ENCODE measurements around the gene DLGAP1.

DNA sequence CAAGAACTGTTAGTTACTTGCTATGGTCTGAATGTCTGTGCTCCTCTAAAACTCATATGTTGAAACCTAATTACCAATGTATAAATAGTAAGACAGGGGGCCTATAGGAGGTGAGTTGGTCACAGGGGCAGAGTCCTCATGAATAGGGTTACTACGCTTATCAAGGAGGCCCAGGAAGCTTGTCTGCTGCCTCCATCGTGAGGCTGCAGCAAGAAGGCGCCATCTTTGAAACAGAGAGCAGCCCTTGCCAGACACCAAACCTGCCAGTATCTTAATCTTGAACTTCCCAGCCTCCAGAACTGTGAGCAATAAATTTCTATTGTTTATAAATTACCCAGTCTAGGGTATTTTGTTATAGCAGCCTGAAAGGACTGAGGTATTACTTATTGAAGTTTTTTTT is 926.0 kb downstream of the DLGAP1 start:
- TF ChIP-seq ZFP37 (tag by site-specific recombination; IDR thresholded peaks at IDR 0.05) (no peak), ZNF76 (tag by site-specific recombination; IDR thresholded peaks at IDR 0.05; ENCODE audit: borderline replicate concordance, low read depth) (no peak), SP2 (tag by site-specific recombination; IDR thresholded peaks at IDR 0.05) (no peak), ZFP41 (tag by site-specific recombination; IDR thresholded peaks at IDR 0.05; ENCODE audit: borderline replicate concordance) (no peak), ZNF416 (tag by site-specific recombination; IDR thresholded peaks at IDR 0.05) (no peak), TCF7L2 (IDR thresholded peaks at IDR 0.05; ENCODE audit: borderline replicate concordance, low read depth, low read length) (no peak), ZNF350 (tag by site-specific recombination; IDR thresholded peaks at IDR 0.05) (no peak), MYNN (tag by site-specific recombination; IDR thresholded peaks at IDR 0.05; ENCODE audit: borderline replicate concordance) (no peak), ZNF394 (tag by site-specific recombination; IDR thresholded peaks at IDR 0.05; ENCODE audit: borderline replicate concordance) (no peak)
- TF ChIP-seq, protein P1, sequence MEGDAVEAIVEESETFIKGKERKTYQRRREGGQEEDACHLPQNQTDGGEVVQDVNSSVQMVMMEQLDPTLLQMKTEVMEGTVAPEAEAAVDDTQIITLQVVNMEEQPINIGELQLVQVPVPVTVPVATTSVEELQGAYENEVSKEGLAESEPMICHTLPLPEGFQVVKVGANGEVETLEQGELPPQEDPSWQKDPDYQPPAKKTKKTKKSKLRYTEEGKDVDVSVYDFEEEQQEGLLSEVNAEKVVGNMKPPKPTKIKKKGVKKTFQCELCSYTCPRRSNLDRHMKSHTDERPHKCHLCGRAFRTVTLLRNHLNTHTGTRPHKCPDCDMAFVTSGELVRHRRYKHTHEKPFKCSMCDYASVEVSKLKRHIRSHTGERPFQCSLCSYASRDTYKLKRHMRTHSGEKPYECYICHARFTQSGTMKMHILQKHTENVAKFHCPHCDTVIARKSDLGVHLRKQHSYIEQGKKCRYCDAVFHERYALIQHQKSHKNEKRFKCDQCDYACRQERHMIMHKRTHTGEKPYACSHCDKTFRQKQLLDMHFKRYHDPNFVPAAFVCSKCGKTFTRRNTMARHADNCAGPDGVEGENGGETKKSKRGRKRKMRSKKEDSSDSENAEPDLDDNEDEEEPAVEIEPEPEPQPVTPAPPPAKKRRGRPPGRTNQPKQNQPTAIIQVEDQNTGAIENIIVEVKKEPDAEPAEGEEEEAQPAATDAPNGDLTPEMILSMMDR (tag by site-specific recombination; IDR thresholded peaks at IDR 0.05) = no peak
- TF ChIP-seq, protein P2, sequence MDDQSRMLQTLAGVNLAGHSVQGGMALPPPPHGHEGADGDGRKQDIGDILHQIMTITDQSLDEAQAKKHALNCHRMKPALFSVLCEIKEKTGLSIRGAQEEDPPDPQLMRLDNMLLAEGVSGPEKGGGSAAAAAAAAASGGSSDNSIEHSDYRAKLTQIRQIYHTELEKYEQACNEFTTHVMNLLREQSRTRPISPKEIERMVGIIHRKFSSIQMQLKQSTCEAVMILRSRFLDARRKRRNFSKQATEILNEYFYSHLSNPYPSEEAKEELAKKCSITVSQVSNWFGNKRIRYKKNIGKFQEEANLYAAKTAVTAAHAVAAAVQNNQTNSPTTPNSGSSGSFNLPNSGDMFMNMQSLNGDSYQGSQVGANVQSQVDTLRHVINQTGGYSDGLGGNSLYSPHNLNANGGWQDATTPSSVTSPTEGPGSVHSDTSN (CRISPR knock-in tag; IDR thresholded peaks at IDR 0.05) = no peak
- TF ChIP-seq, protein P3, sequence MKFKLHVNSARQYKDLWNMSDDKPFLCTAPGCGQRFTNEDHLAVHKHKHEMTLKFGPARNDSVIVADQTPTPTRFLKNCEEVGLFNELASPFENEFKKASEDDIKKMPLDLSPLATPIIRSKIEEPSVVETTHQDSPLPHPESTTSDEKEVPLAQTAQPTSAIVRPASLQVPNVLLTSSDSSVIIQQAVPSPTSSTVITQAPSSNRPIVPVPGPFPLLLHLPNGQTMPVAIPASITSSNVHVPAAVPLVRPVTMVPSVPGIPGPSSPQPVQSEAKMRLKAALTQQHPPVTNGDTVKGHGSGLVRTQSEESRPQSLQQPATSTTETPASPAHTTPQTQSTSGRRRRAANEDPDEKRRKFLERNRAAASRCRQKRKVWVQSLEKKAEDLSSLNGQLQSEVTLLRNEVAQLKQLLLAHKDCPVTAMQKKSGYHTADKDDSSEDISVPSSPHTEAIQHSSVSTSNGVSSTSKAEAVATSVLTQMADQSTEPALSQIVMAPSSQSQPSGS (tag by site-specific recombination; IDR thresholded peaks at IDR 0.05; ENCODE audit: low read depth) = no peak
